ENCODE results near the gene HSD17B1.

HSD17B1 gene

GRCh38 chr17:42586514-42587230 is 33.9 kb downstream of the HSD17B1 start:
- peak overlapping the region; percentile 92 for H3K27ac ChIP-seq (ENCODE audit: low read length)
- H3K36me3 ChIP-seq (replicated peaks; ENCODE audit: low read depth, low read length), result peaks cover 48% of the 10 kb centered on the region

DNA sequence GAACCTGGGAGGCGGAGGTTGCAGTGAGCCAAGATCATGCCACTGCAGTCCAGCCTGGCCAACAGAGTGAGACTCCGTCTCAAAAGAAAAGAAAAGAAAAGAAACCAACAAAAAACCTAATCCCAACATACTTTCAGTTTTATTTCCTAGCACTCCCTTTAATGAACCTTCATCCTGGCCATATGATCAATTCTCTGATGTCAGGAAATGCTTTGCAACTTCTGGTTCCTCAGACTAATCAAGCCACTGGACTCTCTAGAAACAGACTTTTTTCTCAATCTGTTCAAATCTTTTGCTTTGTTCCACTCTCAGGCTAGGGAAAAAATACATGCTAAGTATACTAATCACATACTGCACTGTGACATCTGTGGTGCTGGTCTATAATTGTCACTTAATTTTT is 38.2 kb downstream of the HSD17B1 start:
- H3K36me3 ChIP-seq (replicated peaks; ENCODE audit: low read depth, low read length), result peaks cover 12% of the 10 kb centered on the region

More at GRCh38 chr17:42586514-42587230, 33.9 kb downstream of the HSD17B1 start:
- H3K4me2 ChIP-seq (ENCODE audit: low read length), result peak overlapping the region; percentile 96
- peak overlapping the region; percentile 58 for H3K9ac ChIP-seq (ENCODE audit: low read length)
- no peaks in the 10 kb centered on the region for H3K9me3 ChIP-seq (ENCODE audit: insufficient read depth, low read length)
- H2AFZ ChIP-seq (ENCODE audit: low read depth, low read length), result no peak overlapping the region
- H3K27me3 ChIP-seq (ENCODE audit: low read depth, low read length), result no peaks in the 10 kb centered on the region
- no peaks in the 10 kb centered on the region for H4K20me1 ChIP-seq (ENCODE audit: insufficient read depth, low read length)
- peaks cover 28% of the 10 kb centered on the region for H3K4me1 ChIP-seq (ENCODE audit: low read length)
- peak overlapping the region; percentile 56 for H3K4me3 ChIP-seq (ENCODE audit: low read length)
- no peaks in the 10 kb centered on the region for H3K79me2 ChIP-seq (ENCODE audit: low read length)
- TF ChIP-seq EZH2phosphoT487 (IDR thresholded peaks at IDR 0.05; ENCODE audit: low read depth), result no peak
- TF ChIP-seq, protein P1, sequence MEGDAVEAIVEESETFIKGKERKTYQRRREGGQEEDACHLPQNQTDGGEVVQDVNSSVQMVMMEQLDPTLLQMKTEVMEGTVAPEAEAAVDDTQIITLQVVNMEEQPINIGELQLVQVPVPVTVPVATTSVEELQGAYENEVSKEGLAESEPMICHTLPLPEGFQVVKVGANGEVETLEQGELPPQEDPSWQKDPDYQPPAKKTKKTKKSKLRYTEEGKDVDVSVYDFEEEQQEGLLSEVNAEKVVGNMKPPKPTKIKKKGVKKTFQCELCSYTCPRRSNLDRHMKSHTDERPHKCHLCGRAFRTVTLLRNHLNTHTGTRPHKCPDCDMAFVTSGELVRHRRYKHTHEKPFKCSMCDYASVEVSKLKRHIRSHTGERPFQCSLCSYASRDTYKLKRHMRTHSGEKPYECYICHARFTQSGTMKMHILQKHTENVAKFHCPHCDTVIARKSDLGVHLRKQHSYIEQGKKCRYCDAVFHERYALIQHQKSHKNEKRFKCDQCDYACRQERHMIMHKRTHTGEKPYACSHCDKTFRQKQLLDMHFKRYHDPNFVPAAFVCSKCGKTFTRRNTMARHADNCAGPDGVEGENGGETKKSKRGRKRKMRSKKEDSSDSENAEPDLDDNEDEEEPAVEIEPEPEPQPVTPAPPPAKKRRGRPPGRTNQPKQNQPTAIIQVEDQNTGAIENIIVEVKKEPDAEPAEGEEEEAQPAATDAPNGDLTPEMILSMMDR (IDR thresholded peaks at IDR 0.05; ENCODE audit: low read depth, low read length), result no peak

DNA sequence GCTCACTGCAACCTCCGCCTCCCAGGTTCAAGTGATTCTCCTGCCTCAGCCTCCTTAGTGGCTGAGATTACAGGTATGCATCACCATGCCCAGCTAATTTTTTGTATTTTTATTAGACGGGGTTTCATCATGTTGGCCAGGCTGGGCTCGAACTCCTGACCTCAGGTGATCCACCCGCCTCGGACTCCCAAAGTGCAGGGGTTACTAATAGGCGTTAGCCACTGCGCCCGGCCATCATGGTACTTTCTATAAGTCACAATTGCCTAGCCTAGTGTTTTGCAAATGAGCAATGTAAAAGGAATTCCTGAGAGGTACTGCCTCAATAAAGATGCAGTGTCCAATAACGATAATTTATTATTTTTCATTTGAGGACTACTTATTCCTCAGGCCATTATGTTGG is 38.7 kb downstream of the HSD17B1 start:
- H3K9me3 ChIP-seq (ENCODE audit: insufficient read depth, low read length), result no peaks in the 10 kb centered on the region
- no peak overlapping the region for H3K27ac ChIP-seq (ENCODE audit: low read length)
- peaks cover 16% of the 10 kb centered on the region for H3K4me1 ChIP-seq (ENCODE audit: low read length)
- H3K4me3 ChIP-seq (ENCODE audit: low read length), result no peak overlapping the region
- no peaks in the 10 kb centered on the region for H3K27me3 ChIP-seq (ENCODE audit: low read depth, low read length)
- H3K79me2 ChIP-seq (ENCODE audit: low read length), result no peaks in the 10 kb centered on the region
- TF ChIP-seq EZH2phosphoT487 (IDR thresholded peaks at IDR 0.05; ENCODE audit: low read depth), result no peak
- TF ChIP-seq, protein P1 (IDR thresholded peaks at IDR 0.05; ENCODE audit: low read depth, low read length), result no peak
- H3K36me3 ChIP-seq (replicated peaks; ENCODE audit: low read depth, low read length), result peaks cover 8% of the 10 kb centered on the region
- H3K9ac ChIP-seq (ENCODE audit: low read length), result no peak overlapping the region
- H4K20me1 ChIP-seq (ENCODE audit: insufficient read depth, low read length), result no peaks in the 10 kb centered on the region
- H2AFZ ChIP-seq (ENCODE audit: low read depth, low read length), result no peak overlapping the region
- H3K4me2 ChIP-seq (ENCODE audit: low read length), result no peak overlapping the region

More for the DNA sequence above, 38.2 kb downstream of the HSD17B1 start:
- Histone ChIP-seq H2AFZ (ENCODE audit: low read depth, low read length) (no peak overlapping the region), H3K27me3 (ENCODE audit: low read depth, low read length) (no peaks in the 10 kb centered on the region), H4K20me1 (ENCODE audit: insufficient read depth, low read length) (no peaks in the 10 kb centered on the region), H3K27ac (ENCODE audit: low read length) (no peak overlapping the region), H3K4me3 (ENCODE audit: low read length) (no peak overlapping the region), H3K4me2 (ENCODE audit: low read length) (no peak overlapping the region), H3K4me1 (ENCODE audit: low read length) (peaks cover 21% of the 10 kb centered on the region), H3K79me2 (ENCODE audit: low read length) (no peaks in the 10 kb centered on the region), H3K9ac (ENCODE audit: low read length) (no peak overlapping the region), H3K9me3 (ENCODE audit: insufficient read depth, low read length) (no peaks in the 10 kb centered on the region)
- TF ChIP-seq, protein P1 (IDR thresholded peaks at IDR 0.05; ENCODE audit: low read depth, low read length), result no peak
- TF ChIP-seq EZH2phosphoT487 (IDR thresholded peaks at IDR 0.05; ENCODE audit: low read depth), result no peak

GRCh38 chr17:42596386-42596785 is 43.7 kb downstream of the HSD17B1 start:
- Histone ChIP-seq H3K27me3 (ENCODE audit: low read depth, low read length) (no peaks in the 10 kb centered on the region), H3K79me2 (ENCODE audit: low read length) (peaks cover 4% of the 10 kb centered on the region), H3K27ac (ENCODE audit: low read length) (no peak overlapping the region), H3K9ac (ENCODE audit: low read length) (no peak overlapping the region), H4K20me1 (ENCODE audit: insufficient read depth, low read length) (no peaks in the 10 kb centered on the region), H3K4me2 (ENCODE audit: low read length) (no peak overlapping the region), H3K36me3 (replicated peaks; ENCODE audit: low read depth, low read length) (no peaks in the 10 kb centered on the region), H3K9me3 (ENCODE audit: insufficient read depth, low read length) (no peaks in the 10 kb centered on the region), H3K4me1 (ENCODE audit: low read length) (no peaks in the 10 kb centered on the region), H3K4me3 (ENCODE audit: low read length) (no peak overlapping the region), H2AFZ (ENCODE audit: low read depth, low read length) (no peak overlapping the region)
- TF ChIP-seq EZH2phosphoT487 (IDR thresholded peaks at IDR 0.05; ENCODE audit: low read depth), result no peak
- TF ChIP-seq, protein P1 (IDR thresholded peaks at IDR 0.05; ENCODE audit: low read depth, low read length), result no peak
